Germinal center (tissue), 1 donor: ENCODE results near the gene CDKN2B.

ENCODE experiments used
- DNase-seq: peaks from one replicate; pipeline ENCODE4 v3.0.0; 2012; ENCODE audit warnings: mixed read lengths, low spot score

The CDKN2B gene

GRCh38 chr9:22033012-22033630 lies 24.0 kb upstream of the CDKN2B start:
- no peak for DNase-seq

- no peak for DNase-seq
Measured at GRCh38 chr9:22031655-22032411, 22.7 kb upstream of the CDKN2B start.

- no peak for DNase-seq
Measured at GRCh38 chr9:22030101-22030598, 21.0 kb upstream of the CDKN2B start.

- DNase-seq, result no peak
Measured at GRCh38 chr9:22029231-22029630, 20.1 kb upstream of the CDKN2B start.

GRCh38 chr9:22028394-22028793 lies 19.3 kb upstream of the CDKN2B start:
- no peak for DNase-seq

- DNase-seq, result no peak
Measured at GRCh38 chr9:22026696-22027095, 17.6 kb upstream of the CDKN2B start.

GRCh38 chr9:22022396-22022795 lies 13.3 kb upstream of the CDKN2B start:
- no peak for DNase-seq

GRCh38 chr9:22010866-22011625 lies 1.9 kb upstream of the CDKN2B start:
- DNase-seq, result peak; percentile 27

- no peak for DNase-seq
Measured at GRCh38 chr9:22009506-22009867, 382 bp upstream of the CDKN2B start.

- no peak for DNase-seq
Measured at GRCh38 chr9:22008384-22008716, 755 bp downstream of the CDKN2B start.

GRCh38 chr9:22005702-22006606 lies 3.2 kb downstream of the CDKN2B start:
- no peak for DNase-seq

- DNase-seq, result no peak
Measured at GRCh38 chr9:22005021-22005701, 3.9 kb downstream of the CDKN2B start.

GRCh38 chr9:22002038-22002437 lies 7.1 kb downstream of the CDKN2B start:
- no peak for DNase-seq

GRCh38 chr9:21998026-21998425 lies 11.1 kb downstream of the CDKN2B start:
- no peak for DNase-seq

GRCh38 chr9:21997480-21997879 lies 11.6 kb downstream of the CDKN2B start:
- no peak for DNase-seq

- DNase-seq, result no peak
Measured at GRCh38 chr9:21996858-21997257, 12.2 kb downstream of the CDKN2B start.

GRCh38 chr9:21996438-21996837 lies 12.7 kb downstream of the CDKN2B start:
- no peak for DNase-seq

- DNase-seq, result no peak
Measured at GRCh38 chr9:21995666-21996398, 13.3 kb downstream of the CDKN2B start.

GRCh38 chr9:21995006-21995665 lies 14.0 kb downstream of the CDKN2B start:
- DNase-seq, result peak; percentile 80

GRCh38 chr9:21994556-21995005 lies 14.5 kb downstream of the CDKN2B start, which contains the start of gene CDKN2B-AS1:
CDKN2B-AS1 (plus strand) TSS chr9:21994791.
- peak; percentile 52 for DNase-seq
